ENCODE measurements around the gene RGCC. TPM values are rescaled to one million over a fixed set of nuclear protein-coding genes. Genes with fewer than 3 reads are reported as not detected.

The RGCC gene
- not detected for polyA plus RNA-seq (2012; ENCODE audit: insufficient read depth, insufficient read length, low read depth)

GRCh38 chr13:41456768-41457588 lies at the start of gene RGCC:
RGCC (plus strand) TSS chr13:41457550; CDS start chr13:41457708, 158 bp downstream.
- peak; percentile 68 for DNase-seq
- Histone ChIP-seq H3K9me3 (no peaks in the 10 kb centered on the region), H3K4me1 (no peaks in the 10 kb centered on the region), H3K27me3 (peaks cover 52% of the 10 kb centered on the region), H3K36me3 (no peaks in the 10 kb centered on the region), H3K4me3 (ENCODE audit: low read depth, low read length) (peak within 1 kb of the TSS; percentile 41)
- TF ChIP-seq CTCF (IDR thresholded peaks at IDR 0.05; ENCODE audit: low read depth, low read length), result no peak

GRCh38 chr13:41408121-41408520 lies 49.2 kb upstream of the RGCC start:
- no peaks in the 10 kb centered on the region for H3K9me3 ChIP-seq
- no peaks in the 10 kb centered on the region for H3K4me1 ChIP-seq
- TF ChIP-seq CTCF (IDR thresholded peaks at IDR 0.05; ENCODE audit: low read depth, low read length), result no peak
- no peaks in the 10 kb centered on the region for H3K36me3 ChIP-seq
- DNase-seq, result no peak
- no peaks in the 10 kb centered on the region; the same call in 1 of the 2 replicates for H3K27me3 ChIP-seq
- H3K4me3 ChIP-seq (ENCODE audit: low read depth, low read length), result no peak overlapping the region

- H3K4me3 ChIP-seq (ENCODE audit: low read depth, low read length), result no peak overlapping the region
- no peak for DNase-seq
- H3K9me3 ChIP-seq, result no peaks in the 10 kb centered on the region
- TF ChIP-seq CTCF (IDR thresholded peaks at IDR 0.05; ENCODE audit: low read depth, low read length), result no peak
- no peaks in the 10 kb centered on the region for H3K4me1 ChIP-seq
- H3K27me3 ChIP-seq, result no peaks in the 10 kb centered on the region; the same call in 1 of the 2 replicates
- no peaks in the 10 kb centered on the region for H3K36me3 ChIP-seq
Observed at GRCh38 chr13:41408746-41409145, 48.6 kb upstream of the RGCC start.

GRCh38 chr13:41409611-41410010 lies 47.7 kb upstream of the RGCC start:
- Histone ChIP-seq H3K9me3 (no peaks in the 10 kb centered on the region), H3K4me3 (ENCODE audit: low read depth, low read length) (no peak overlapping the region), H3K27me3 (no peaks in the 10 kb centered on the region; the same call in 1 of the 2 replicates), H3K4me1 (no peaks in the 10 kb centered on the region), H3K36me3 (no peaks in the 10 kb centered on the region)
- no peak for TF ChIP-seq CTCF (IDR thresholded peaks at IDR 0.05; ENCODE audit: low read depth, low read length)
- no peak for DNase-seq

GRCh38 chr13:41411060-41411459 lies 46.3 kb upstream of the RGCC start:
- DNase-seq, result no peak
- Histone ChIP-seq H3K4me3 (ENCODE audit: low read depth, low read length) (no peak overlapping the region), H3K4me1 (no peaks in the 10 kb centered on the region), H3K9me3 (no peaks in the 10 kb centered on the region), H3K36me3 (no peaks in the 10 kb centered on the region), H3K27me3 (no peaks in the 10 kb centered on the region; the same call in 1 of the 2 replicates)
- no peak for TF ChIP-seq CTCF (IDR thresholded peaks at IDR 0.05; ENCODE audit: low read depth, low read length)

- no peak for DNase-seq
- H3K36me3 ChIP-seq, result no peaks in the 10 kb centered on the region
Observed at GRCh38 chr13:41411522-41411921, 45.8 kb upstream of the RGCC start.

More at GRCh38 chr13:41411522-41411921, 45.8 kb upstream of the RGCC start:
- TF ChIP-seq CTCF (IDR thresholded peaks at IDR 0.05; ENCODE audit: low read depth, low read length), result peak; percentile 29; the same call in 1 of the 2 replicates
- no peaks in the 10 kb centered on the region for H3K9me3 ChIP-seq
- H3K4me3 ChIP-seq (ENCODE audit: low read depth, low read length), result no peak overlapping the region
- H3K27me3 ChIP-seq, result no peaks in the 10 kb centered on the region; the same call in 1 of the 2 replicates
- no peaks in the 10 kb centered on the region for H3K4me1 ChIP-seq
